Testis (tissue), 5 donors: ENCODE data around the gene AP5Z1. TPM values are rescaled to one million over a fixed set of nuclear protein-coding genes. Genes with fewer than 3 reads are reported as not detected.

Experiments
- DNase-seq: peaks from one replicate; pipeline ENCODE4 v3.0.0-alpha.2; 2019
- H3K27ac ChIP-seq, 2 donors: fragments of 200-600 bp; sonication (generic); one replicate each; pipeline ENCODE4 v1.5.1; 2019
- H3K27me3 ChIP-seq: fragments of 200-600 bp; sonication (generic); one replicate; pipeline ENCODE4 v1.5.1; 2019
- H3K36me3 ChIP-seq: fragments of 200-600 bp; sonication (generic); one replicate; pipeline ENCODE4 v1.5.1; 2017; ENCODE audit warnings: low read depth; ENCODE audit errors: missing control alignments
- H3K4me1 ChIP-seq: fragments of 200-600 bp; sonication (generic); one replicate; pipeline ENCODE4 v1.5.1; 2019
- H3K4me3 ChIP-seq, 2 donors: fragments of 200-600 bp; sonication (generic); one replicate each; pipeline ENCODE4 v1.5.1; 2017 to 2019
- H3K9me3 ChIP-seq: fragments of 200-600 bp; sonication (generic); one replicate; pipeline ENCODE4 v1.5.1; 2017
- POLR2A ChIP-seq: fragments of 450-650 bp; IDR thresholded peaks from one replicate; pipeline ENCODE4 v1.6.1; 2017; ENCODE audit warnings: antibody characterized with exemption, mild to moderate bottlenecking, moderate library complexity
- WGBS, 2 donors: methylation state at CpG; one replicate each; pipeline ENCODE4 v1.1.5; 2018; 5-methylcytosine and 5-hydroxymethylcytosine counted together
- intact Hi-C: fragments of 100-400 bp; cut with DNase I; formaldehyde crosslinking; loops from one replicate; pipeline ENCODE4 v1.15.1; 2023; ENCODE audit warnings: low total_unique reads
- long read RNA-seq, 2 donors: transcript quantifications; one replicate each; lab custom pipeline, GENCODE V29; 2026
- polyA plus RNA-seq: library from polyadenylated mRNA; stranded (reverse); fragments of 350-450 nt; fragmentation: Illumina TruSeq; extraction: RNeasy Lipid Tissue Mini Kit (QIAGEN cat#74804); gene quantifications from one replicate; pipeline ENCODE4 v1.2.3, GENCODE V29; 2014; ENCODE audit warnings: low read depth, low replicate concordance; ENCODE audit not compliant: insufficient read depth
- total RNA-seq, 2 donors: library from RNA; depleted of rRNA; stranded (reverse); fragments of >200 nt; gene quantifications; one replicate each; pipeline ENCODE4 v1.2.3, GENCODE V29; 2016
- TF ChIP-seq, protein P1 (sequence below), 3 experiments: fragments of 450-650 bp in 2 of 3; fragments of 200-600 bp in 1 of 3; sonication (generic) in 1 of 3; IDR thresholded peaks; one replicate each; pipeline ENCODE4 v1.5.1; 2016 to 2019; ENCODE audit warnings: antibody characterized with exemption in 3 of 3, mild to moderate bottlenecking in 2 of 3, moderate library complexity in 1 of 3

AP5Z1 gene, protein sequence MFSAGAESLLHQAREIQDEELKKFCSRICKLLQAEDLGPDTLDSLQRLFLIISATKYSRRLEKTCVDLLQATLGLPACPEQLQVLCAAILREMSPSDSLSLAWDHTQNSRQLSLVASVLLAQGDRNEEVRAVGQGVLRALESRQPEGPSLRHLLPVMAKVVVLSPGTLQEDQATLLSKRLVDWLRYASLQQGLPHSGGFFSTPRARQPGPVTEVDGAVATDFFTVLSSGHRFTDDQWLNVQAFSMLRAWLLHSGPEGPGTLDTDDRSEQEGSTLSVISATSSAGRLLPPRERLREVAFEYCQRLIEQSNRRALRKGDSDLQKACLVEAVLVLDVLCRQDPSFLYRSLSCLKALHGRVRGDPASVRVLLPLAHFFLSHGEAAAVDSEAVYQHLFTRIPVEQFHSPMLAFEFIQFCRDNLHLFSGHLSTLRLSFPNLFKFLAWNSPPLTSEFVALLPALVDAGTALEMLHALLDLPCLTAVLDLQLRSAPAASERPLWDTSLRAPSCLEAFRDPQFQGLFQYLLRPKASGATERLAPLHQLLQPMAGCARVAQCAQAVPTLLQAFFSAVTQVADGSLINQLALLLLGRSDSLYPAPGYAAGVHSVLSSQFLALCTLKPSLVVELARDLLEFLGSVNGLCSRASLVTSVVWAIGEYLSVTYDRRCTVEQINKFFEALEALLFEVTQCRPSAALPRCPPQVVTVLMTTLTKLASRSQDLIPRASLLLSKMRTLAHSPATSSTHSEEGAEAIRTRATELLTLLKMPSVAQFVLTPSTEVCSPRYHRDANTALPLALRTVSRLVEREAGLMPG
- total RNA-seq: 10 to 100 TPM; 47.6 to 59.1 TPM
- 30.0 TPM for polyA plus RNA-seq
- long read RNA-seq, donor 1, partial matches to known transcripts: 0 of 3 reads
- long read RNA-seq, donor 1, other reads (novel, unspliced or antisense): 0 of 3 reads
- long read RNA-seq, donor 2, partial matches to known transcripts: 0 of 1 reads
- long read RNA-seq, donor 2, other reads (novel, unspliced or antisense): 0 of 1 reads

DNA sequence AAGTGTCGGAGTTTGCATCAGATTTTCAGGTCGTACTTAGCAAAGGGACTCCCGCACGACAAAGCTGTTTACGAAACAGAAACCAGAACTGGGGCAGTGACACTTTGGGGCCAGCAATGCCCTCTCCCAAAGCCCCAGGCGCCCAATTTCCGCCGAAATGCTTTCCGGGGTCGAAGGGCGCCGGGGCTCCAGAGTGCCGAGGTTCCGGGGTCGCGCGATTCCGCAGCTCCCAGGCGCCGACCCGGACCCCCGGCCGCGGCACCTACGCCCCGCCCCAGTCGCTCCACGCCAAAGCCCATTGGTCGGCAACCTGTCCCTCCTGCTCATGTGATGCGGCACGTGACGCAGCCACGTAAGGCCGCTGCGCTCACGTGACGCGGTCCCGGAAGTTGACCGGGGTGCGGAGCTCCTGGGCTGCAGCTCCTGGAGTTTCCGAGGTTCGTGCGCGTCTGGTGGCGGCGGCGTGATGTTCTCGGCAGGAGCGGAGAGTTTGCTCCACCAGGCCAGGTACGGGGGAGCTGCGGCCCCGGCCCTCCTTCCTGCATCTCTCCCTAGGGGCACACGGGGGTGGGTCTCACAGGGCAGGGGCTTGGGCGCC lies at the start of gene AP5Z1:
Gene AP5Z1, plus strand, starts transcription at position 374 of the 598 bp plus-strand sequence. Its CDS starts 93 bp downstream, at position 467.
- Histone ChIP-seq H3K4me3 (peak within 1 kb of the TSS; percentile 91 to 97), H3K36me3 (no peaks in the 10 kb centered on the region), H3K9me3 (no peaks in the 10 kb centered on the region), H3K27ac (peak within 1 kb of the TSS; percentile 94 to 98), H3K27me3 (no peaks in the 10 kb centered on the region), H3K4me1 (peaks cover 27% of the 10 kb centered on the region)
- intact Hi-C loops: no loop called here
- TF ChIP-seq, protein P1, sequence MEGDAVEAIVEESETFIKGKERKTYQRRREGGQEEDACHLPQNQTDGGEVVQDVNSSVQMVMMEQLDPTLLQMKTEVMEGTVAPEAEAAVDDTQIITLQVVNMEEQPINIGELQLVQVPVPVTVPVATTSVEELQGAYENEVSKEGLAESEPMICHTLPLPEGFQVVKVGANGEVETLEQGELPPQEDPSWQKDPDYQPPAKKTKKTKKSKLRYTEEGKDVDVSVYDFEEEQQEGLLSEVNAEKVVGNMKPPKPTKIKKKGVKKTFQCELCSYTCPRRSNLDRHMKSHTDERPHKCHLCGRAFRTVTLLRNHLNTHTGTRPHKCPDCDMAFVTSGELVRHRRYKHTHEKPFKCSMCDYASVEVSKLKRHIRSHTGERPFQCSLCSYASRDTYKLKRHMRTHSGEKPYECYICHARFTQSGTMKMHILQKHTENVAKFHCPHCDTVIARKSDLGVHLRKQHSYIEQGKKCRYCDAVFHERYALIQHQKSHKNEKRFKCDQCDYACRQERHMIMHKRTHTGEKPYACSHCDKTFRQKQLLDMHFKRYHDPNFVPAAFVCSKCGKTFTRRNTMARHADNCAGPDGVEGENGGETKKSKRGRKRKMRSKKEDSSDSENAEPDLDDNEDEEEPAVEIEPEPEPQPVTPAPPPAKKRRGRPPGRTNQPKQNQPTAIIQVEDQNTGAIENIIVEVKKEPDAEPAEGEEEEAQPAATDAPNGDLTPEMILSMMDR (IDR thresholded peaks at IDR 0.05): no peak
- TF ChIP-seq POLR2A: peak; percentile 67
- peak; percentile 98 for DNase-seq
- 0% methylated on average over 14 to 54 of the region's 55 CpGs for WGBS, 2 donors

DNA sequence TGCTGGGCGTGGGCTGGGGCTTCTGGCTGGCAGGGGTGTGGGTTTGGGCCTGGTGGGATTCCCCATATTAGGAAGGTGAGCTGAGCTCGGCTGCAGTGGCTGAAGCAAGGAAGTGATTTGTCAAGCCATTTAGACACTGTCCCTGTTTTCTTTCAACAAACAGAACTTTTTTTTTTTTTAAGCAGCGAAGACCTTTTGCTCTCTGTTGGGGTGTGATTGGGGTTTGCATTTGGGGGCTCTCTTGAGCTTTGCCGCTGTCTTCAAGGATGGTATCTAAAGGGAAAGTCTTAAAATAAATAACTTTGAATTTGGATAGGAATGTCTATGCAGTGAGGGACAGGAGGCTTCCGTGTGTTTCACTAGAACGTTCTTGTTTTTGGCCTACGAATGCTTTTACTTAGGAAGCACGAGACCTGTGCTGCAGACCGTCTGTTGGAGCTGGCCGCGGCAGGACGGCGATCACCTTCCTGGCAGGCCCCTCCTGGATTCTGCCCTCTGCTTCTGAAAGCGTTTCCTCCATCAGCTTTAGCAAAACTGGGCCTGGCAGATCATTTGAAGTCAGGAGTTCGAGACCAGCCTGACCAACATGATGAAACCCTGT lies 49.5 kb upstream of the AP5Z1 start:
- no peaks in the 10 kb centered on the region for H3K9me3 ChIP-seq
- H3K27me3 ChIP-seq: no peaks in the 10 kb centered on the region
- H3K27ac ChIP-seq: peak overlapping the region; percentile 93 to 94
- intact Hi-C loops: no loop called here
- no peaks in the 10 kb centered on the region for H3K36me3 ChIP-seq
- no peak for TF ChIP-seq POLR2A
- TF ChIP-seq, protein P1 (IDR thresholded peaks at IDR 0.05): no peak
- peak; percentile 58 for DNase-seq
- peaks cover 37% of the 10 kb centered on the region for H3K4me1 ChIP-seq
- H3K4me3 ChIP-seq: peak overlapping the region; percentile 43 to 47
- WGBS, 2 donors: 40 to 53% methylated on average over 15 of the region's 15 CpGs

DNA sequence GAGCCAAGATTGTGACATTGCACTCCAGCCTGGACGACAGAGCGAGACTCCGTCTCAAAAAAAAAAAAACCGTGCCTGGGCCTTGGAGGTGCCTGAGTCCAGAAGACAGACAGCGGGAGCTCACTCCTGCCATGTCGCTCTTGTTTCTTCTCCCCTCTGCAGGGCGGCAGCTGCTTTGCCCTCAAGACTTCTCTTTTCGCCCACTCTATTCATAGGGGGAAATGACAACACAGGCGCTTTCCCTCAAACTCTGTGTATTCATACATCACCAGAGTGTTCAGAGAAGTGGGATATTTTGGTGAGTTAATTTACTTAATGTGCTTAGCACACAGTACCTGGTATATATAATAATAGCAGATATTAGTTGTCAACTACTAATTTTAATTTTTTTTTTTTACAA lies 48.9 kb upstream of the AP5Z1 start:
- H3K4me3 ChIP-seq: no peak overlapping the region
- H3K27ac ChIP-seq: peak overlapping the region; percentile 93 to 94
- intact Hi-C loops: no loop called here
- no peaks in the 10 kb centered on the region for H3K9me3 ChIP-seq
- WGBS, 2 donors: 79 to 87% methylated on average over 9 of the region's 9 CpGs
- H3K4me1 ChIP-seq: peaks cover 37% of the 10 kb centered on the region
- no peak for DNase-seq
- TF ChIP-seq, protein P1 (IDR thresholded peaks at IDR 0.05): no peak
- no peak for TF ChIP-seq POLR2A
- H3K36me3 ChIP-seq: no peaks in the 10 kb centered on the region
- H3K27me3 ChIP-seq: no peaks in the 10 kb centered on the region

DNA sequence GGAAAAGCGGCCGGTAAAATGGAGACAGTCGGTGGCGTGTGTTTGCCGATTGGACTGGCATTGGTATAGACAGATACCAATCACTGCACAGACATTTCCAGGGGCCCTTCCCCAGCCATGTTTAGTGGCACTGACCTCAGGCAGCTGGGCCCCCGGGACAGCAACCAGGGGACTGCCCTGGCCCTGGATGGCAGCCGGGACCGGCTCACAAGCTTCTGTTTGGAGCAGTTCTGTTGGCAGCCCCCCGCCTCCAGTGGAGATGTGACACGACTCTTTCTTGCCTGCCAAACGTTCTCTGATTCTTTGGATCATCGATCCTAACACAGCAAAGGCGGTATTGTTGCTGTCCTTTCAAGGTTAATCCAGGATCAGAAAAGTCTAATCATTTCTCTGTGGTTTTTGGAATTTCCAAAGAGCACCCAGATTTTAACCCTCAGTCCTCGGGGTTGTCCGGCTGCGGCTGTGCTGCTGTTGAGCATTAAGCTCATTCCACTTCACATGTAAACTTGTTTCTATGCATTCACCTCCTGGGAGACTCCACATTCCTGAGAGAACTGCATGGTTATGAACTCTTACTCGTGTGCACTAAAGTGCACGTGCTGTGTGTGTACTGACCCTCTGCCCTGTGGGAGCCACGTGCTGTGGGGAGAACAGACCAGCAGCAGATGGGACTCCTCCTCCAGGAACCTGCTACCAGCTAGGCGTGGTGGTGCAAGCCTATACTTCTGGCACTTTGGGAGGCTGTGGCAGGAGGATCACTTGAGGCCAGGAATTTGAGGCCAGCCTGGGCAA lies 47.3 kb upstream of the AP5Z1 start:
- Histone ChIP-seq H3K27ac (no peak overlapping the region), H3K4me1 (peaks cover 31% of the 10 kb centered on the region), H3K27me3 (no peaks in the 10 kb centered on the region), H3K9me3 (no peaks in the 10 kb centered on the region), H3K36me3 (no peaks in the 10 kb centered on the region), H3K4me3 (no peak overlapping the region)
- 70 to 73% methylated on average over 20 of the region's 20 CpGs for WGBS, 2 donors
- intact Hi-C loops: no loop called here
- DNase-seq: peak; percentile 31
- TF ChIP-seq, protein P1 (IDR thresholded peaks at IDR 0.05): no peak
- no peak for TF ChIP-seq POLR2A
